ENCODE measurements around the gene SIK2. TPM values are rescaled to one million over a fixed set of nuclear protein-coding genes. Genes with fewer than 3 reads are reported as not detected.
A peak's percentile ranks its signal among the peaks of the same experiment; 100 is the strongest.

Gene SIK2
- total RNA-seq, 4 donors from 2014 or later, result 6.1 to 24.3 (median 9.5) TPM

GRCh38 chr11:111634981-111635705 lies 32.9 kb downstream of the SIK2 start:
- intact Hi-C loops (cut with DNase I), result no loop called here
- TF ChIP-seq, protein P1, sequence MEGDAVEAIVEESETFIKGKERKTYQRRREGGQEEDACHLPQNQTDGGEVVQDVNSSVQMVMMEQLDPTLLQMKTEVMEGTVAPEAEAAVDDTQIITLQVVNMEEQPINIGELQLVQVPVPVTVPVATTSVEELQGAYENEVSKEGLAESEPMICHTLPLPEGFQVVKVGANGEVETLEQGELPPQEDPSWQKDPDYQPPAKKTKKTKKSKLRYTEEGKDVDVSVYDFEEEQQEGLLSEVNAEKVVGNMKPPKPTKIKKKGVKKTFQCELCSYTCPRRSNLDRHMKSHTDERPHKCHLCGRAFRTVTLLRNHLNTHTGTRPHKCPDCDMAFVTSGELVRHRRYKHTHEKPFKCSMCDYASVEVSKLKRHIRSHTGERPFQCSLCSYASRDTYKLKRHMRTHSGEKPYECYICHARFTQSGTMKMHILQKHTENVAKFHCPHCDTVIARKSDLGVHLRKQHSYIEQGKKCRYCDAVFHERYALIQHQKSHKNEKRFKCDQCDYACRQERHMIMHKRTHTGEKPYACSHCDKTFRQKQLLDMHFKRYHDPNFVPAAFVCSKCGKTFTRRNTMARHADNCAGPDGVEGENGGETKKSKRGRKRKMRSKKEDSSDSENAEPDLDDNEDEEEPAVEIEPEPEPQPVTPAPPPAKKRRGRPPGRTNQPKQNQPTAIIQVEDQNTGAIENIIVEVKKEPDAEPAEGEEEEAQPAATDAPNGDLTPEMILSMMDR (IDR thresholded peaks at IDR 0.05), result no peak
- TF ChIP-seq POLR2A (IDR thresholded peaks at IDR 0.05), result no peak
- Histone ChIP-seq H3K36me3 (no peaks in the 10 kb centered on the region), H3K27me3 (no peaks in the 10 kb centered on the region), H3K27ac (peak overlapping the region in 3 of 4 donors; percentile 28 to 81 (median 71)), H3K4me1 (peaks cover 0 to 50% (median 5%) of the 10 kb centered on the region in 3 donors), H3K4me3 (no peak overlapping the region), H3K9me3 (no peaks in the 10 kb centered on the region)
- WGBS, 2 donors, result 41 to 42% methylated on average over 5 of the region's 5 CpGs
- DNase-seq, result no peak

GRCh38 chr11:111635706-111636045 lies 33.4 kb downstream of the SIK2 start:
- no peaks in the 10 kb centered on the region for H3K27me3 ChIP-seq
- no peak for DNase-seq
- WGBS, 2 donors, result 19 to 27% methylated on average over 1 of the region's 1 CpG
- H3K4me1 ChIP-seq, result peaks cover 0 to 52% (median 5%) of the 10 kb centered on the region in 3 donors
- TF ChIP-seq POLR2A (IDR thresholded peaks at IDR 0.05), result no peak
- TF ChIP-seq, protein P1 (IDR thresholded peaks at IDR 0.05), result no peak
- H3K9me3 ChIP-seq, result no peaks in the 10 kb centered on the region
- no peak overlapping the region for H3K4me3 ChIP-seq
- intact Hi-C loops (cut with DNase I), result no loop called here
- H3K36me3 ChIP-seq, result no peaks in the 10 kb centered on the region
- peak overlapping the region in 3 of 4 donors; percentile 28 to 81 (median 71) for H3K27ac ChIP-seq

DNA sequence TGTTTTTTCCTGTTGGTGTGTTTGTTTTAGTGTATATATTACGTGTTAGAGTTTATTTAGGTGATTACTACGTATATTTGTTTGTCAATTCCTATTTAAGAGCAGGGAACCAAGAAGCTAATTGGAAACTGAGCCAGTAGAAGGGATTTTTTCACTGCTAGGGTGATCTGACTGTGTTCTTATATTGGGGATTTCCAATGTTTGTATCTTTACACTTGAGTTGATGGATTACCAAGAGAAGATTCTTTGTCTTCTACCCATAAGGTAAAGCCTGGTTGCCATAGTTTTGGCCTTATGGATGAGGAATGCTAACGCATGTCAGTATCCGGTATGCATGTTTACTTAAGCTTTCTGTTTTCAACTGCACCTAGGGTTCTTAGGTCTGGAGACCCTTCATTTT lies 35.6 kb downstream of the SIK2 start:
- intact Hi-C loops (cut with DNase I), result no loop called here
- no peaks in the 10 kb centered on the region for H3K27me3 ChIP-seq
- H3K27ac ChIP-seq, result no peak overlapping the region
- no peak for DNase-seq
- no peaks in the 10 kb centered on the region for H3K9me3 ChIP-seq
- peaks cover 0 to 5% (median 0%) of the 10 kb centered on the region in 3 donors for H3K36me3 ChIP-seq
- peaks cover 0 to 58% (median 5%) of the 10 kb centered on the region in 3 donors for H3K4me1 ChIP-seq
- 90 to 97% methylated on average over 4 of the region's 4 CpGs for WGBS, 2 donors
- TF ChIP-seq, protein P1 (IDR thresholded peaks at IDR 0.05), result no peak
- TF ChIP-seq POLR2A (IDR thresholded peaks at IDR 0.05), result no peak
- no peak overlapping the region for H3K4me3 ChIP-seq

DNA sequence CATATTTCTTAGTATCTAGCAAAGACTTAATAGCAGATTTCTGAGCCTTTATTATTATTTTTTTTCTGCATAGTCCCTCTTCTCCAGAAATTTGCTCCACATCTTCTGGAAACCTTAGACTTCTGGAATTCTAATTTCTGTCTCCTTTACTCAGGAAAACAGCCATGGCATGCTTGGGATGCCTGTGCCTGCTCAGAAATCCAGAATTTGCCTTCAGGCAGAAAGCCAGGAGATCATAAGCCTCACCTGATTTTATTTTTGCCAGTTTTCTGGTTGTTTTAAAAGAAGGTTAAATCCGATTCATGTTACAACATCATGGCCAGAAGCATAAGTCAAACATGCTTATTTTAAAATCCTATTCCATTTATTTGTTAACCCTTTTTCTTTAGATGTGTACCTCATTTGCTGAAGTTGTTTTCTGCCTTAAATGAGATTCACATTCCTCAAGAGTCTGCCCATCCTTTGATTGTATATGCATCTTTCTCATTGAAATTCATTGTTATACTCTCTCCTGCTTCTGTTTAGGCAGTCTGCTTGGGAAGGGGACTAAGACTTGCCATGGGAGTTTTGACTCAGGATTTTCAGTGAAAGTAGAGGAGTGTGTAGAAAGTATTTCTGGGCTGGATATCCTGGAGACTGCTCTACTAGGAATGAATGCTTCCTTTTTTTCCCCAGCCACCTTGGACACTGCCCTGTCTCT lies 37.1 kb downstream of the SIK2 start:
- intact Hi-C loops (cut with DNase I), result no loop called here
- Histone ChIP-seq H3K4me3 (no peak overlapping the region), H3K27me3 (no peaks in the 10 kb centered on the region), H3K27ac (no peak overlapping the region), H3K36me3 (peaks cover 0 to 5% (median 0%) of the 10 kb centered on the region in 3 donors), H3K4me1 (peaks cover 0 to 47% (median 5%) of the 10 kb centered on the region in 3 donors), H3K9me3 (no peaks in the 10 kb centered on the region)
- no peak for DNase-seq
- TF ChIP-seq, protein P1 (IDR thresholded peaks at IDR 0.05), result no peak
- TF ChIP-seq POLR2A (IDR thresholded peaks at IDR 0.05), result no peak
- WGBS, 2 donors, result 42 to 60% methylated on average over 1 of the region's 1 CpG

- Histone ChIP-seq H3K27ac (no peak overlapping the region), H3K27me3 (no peaks in the 10 kb centered on the region), H3K4me1 (peaks cover 0 to 31% (median under 1%) of the 10 kb centered on the region in 3 donors), H3K9me3 (no peaks in the 10 kb centered on the region), H3K36me3 (peaks cover 0 to 5% (median 0%) of the 10 kb centered on the region in 3 donors), H3K4me3 (no peak overlapping the region)
- intact Hi-C loops (cut with DNase I), result no loop called here
- DNase-seq, result no peak
- WGBS, 2 donors, result 75 to 93% methylated on average over 2 of the region's 2 CpGs
- TF ChIP-seq, protein P1 (IDR thresholded peaks at IDR 0.05), result no peak
- TF ChIP-seq POLR2A (IDR thresholded peaks at IDR 0.05), result no peak
These were observed 39.2 kb downstream of the SIK2 start for GRCh38 chr11:111641339-111642015.

All from esophagus squamous epithelium (tissue), 5 donors.